ENCODE measurements around the gene RBM20.

GRCh38 chr10:110625951-110626855 lies 17.9 kb upstream of the RBM20 start:
- no peak for TF ChIP-seq EZH2phosphoT487 (IDR thresholded peaks at IDR 0.05; ENCODE audit: insufficient read depth, low read depth)
- TF ChIP-seq EZH2 (IDR thresholded peaks at IDR 0.05; ENCODE audit: insufficient read depth, poor library complexity, severe bottlenecking), result no peak
